Gastroesophageal sphincter (tissue), 3 donors: ENCODE results near the gene GSC2.

Experiments used
- EP300 ChIP-seq: sonication (generic); formaldehyde crosslinking; IDR thresholded peaks from one replicate; pipeline ENCODE4 v1.6.1; 2017; ENCODE audit warnings: antibody characterized with exemption, mild to moderate bottlenecking
- POLR2A ChIP-seq, 2 donors: fragments of 450-650 bp; IDR thresholded peaks; one replicate each; pipeline ENCODE4 v1.6.1; 2017; ENCODE audit warnings: antibody characterized with exemption in 2 of 2, mild to moderate bottlenecking in 2 of 2, moderate library complexity in 1 of 2
- POLR2AphosphoS5 ChIP-seq: sonication (generic); formaldehyde crosslinking; IDR thresholded peaks from one replicate; pipeline ENCODE4 v1.6.1; 2017; ENCODE audit warnings: antibody characterized with exemption
- TF ChIP-seq, protein P1 (sequence below), 4 experiments: fragments of 200-600 bp in 2 of 4; fragments of 450-650 bp in 2 of 4; sonication (generic) in 1 of 4; IDR thresholded peaks; one replicate each; pipeline ENCODE4 v1.5.1; 2017 to 2019; ENCODE audit warnings: antibody characterized with exemption in 4 of 4, mild to moderate bottlenecking in 2 of 4, moderate library complexity in 2 of 4

DNA sequence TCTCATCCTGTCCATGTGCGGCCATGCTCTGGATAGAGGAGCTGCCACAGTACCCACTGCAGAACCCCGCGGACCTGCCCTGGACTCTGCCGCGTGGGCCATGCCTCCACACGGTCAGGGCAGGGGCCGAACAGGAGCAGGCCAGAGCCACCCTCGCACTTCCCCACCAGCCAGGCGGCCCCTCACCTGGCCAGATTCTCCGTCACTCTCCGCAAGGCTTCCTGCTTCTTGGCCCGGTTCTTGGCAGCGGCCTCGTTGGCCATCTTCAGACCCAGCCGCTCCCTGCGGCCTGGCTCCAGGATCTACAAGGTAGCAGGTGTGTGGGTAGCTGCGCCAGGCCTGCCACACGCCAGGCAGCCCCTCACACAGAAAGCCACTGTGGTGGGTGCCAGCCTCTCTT is 15.2 kb downstream of the GSC2 start:
- TF ChIP-seq, protein P1, sequence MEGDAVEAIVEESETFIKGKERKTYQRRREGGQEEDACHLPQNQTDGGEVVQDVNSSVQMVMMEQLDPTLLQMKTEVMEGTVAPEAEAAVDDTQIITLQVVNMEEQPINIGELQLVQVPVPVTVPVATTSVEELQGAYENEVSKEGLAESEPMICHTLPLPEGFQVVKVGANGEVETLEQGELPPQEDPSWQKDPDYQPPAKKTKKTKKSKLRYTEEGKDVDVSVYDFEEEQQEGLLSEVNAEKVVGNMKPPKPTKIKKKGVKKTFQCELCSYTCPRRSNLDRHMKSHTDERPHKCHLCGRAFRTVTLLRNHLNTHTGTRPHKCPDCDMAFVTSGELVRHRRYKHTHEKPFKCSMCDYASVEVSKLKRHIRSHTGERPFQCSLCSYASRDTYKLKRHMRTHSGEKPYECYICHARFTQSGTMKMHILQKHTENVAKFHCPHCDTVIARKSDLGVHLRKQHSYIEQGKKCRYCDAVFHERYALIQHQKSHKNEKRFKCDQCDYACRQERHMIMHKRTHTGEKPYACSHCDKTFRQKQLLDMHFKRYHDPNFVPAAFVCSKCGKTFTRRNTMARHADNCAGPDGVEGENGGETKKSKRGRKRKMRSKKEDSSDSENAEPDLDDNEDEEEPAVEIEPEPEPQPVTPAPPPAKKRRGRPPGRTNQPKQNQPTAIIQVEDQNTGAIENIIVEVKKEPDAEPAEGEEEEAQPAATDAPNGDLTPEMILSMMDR (IDR thresholded peaks at IDR 0.05): no peak
- TF ChIP-seq POLR2A (IDR thresholded peaks at IDR 0.05) (no peak), POLR2AphosphoS5 (no peak), EP300 (no peak)
